Hematopoietic multipotent progenitor cell treated with erythropoietin and hydrocortisone succinate and interleukin-3 and kit ligand, for 17 days (in vitro differentiated cells): ENCODE measurements around the gene DENND4B.
A peak's percentile ranks its signal among the peaks of the same experiment; 100 is the strongest.
"Not testable (repeated sequence)": the region's sequence is repeated elsewhere in the genome, so short reads cannot be mapped to it uniquely, and the experiment has no call there.

Experiments used
- DNase-seq: peaks from one replicate; pipeline ENCODE4 v3.0.0-alpha.2; 2015; ENCODE audit warnings: low spot score

DENND4B gene

DNA sequence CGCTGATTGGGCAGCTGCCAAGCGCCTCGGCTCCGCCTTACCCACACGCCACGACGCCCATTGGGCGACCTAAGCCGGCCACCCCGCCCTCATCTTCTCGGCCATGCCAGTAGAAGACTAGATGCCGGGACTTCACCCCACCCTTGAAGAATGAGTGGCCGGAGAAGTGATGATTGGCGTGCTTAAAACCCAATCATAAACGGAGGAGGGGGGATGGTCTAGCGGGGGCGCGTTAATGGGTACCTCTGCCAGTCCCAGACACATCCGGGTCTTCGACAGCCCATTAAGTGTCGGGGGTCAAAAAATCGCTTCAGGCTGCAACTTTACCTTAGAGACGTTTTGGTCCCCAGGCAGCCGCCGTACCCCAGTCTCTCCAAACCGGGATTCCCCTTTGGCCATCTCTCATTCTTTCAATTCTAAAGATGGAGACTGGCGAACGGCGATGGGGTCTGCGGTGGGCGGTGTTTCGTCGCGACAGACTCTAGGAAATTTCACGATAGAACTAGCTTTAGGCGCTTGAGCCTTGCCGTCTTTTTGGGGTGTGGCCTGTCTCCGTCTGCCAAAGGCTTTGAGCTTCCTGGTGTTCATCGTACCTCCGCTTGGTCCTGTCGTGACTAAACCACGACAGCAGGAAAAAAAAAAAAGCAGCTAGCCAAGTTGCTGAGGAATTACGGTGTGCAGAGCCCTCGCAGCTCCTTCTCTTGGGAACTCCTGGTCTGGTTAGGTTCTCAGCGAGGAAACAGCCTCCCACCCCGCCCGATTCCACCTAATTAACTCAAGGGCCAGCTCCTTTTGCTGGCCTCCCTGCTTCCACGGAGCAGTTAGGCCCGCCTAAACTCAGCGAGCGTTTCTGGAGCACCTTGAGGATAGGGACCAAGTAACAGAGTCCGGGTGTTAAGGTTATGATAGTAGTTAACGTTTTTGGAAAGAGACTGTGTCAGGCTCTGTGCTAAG, 23.3 kb downstream of the DENND4B start, which contains the start of gene GATAD2B:
Gene GATAD2B (minus strand): TSS at position 1 of the 954 bp plus-strand sequence. CDS start 94,625 bp downstream, outside the sequence.
- peak; percentile 100 for DNase-seq

DNA sequence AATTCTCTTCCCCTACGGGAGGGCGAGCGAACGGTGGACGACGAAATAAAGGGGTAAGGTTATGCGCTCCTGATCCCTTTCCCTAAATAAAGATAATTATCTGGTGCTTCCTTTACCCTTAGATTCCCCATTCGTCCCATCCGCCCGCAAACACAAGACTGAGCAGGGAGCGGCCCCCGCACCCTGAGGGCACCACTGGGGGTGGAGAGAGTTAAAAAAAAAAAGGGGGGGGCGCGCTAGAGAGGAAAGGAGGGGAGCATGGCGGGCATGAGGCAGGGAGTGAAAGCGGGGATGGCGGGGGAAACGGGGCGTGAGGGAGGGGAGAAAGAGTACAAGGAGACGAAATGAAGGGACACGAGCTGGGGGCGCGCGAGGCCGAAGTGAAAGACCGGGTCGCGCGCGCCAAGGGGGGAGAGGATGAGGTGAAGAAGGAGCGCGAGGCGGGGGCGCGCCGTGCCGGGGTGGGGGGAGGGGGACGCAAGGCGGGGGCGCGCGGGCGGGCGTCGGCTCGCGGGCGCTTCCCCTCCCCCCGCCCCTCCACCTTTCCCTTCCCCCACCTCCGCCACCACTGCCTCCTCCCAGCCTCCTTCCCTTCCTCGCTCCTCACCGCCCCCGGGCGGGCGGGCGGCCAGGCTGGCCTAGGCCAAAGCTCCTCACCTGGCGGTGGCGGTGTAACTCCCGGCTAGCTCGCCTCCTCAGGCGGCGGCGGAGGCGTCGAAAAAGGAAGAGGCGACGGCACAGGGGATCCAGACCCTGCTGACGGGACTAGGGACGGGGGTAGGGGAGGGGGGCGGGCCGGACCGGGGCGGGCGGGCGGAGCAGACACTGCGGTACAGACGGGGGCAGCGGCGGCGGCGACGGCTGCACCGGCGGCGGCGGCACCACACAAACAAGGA, 24.2 kb downstream of the DENND4B start:
- DNase-seq, result no peak

DNA sequence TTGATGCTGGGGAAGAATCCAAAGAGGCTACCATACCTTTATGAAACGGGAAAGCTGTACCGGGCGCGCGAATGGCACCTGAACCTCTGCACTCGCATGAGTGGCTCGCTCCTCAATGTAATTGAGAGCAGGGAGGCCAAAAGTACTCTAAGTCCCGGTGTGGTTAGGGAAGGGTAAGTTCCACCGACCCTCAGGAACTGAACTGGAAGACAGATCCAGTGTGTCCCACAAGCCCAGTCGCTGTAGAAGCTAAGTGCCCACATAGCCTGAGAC, 24.8 kb downstream of the DENND4B start:
- peak; percentile 41 for DNase-seq

DNA sequence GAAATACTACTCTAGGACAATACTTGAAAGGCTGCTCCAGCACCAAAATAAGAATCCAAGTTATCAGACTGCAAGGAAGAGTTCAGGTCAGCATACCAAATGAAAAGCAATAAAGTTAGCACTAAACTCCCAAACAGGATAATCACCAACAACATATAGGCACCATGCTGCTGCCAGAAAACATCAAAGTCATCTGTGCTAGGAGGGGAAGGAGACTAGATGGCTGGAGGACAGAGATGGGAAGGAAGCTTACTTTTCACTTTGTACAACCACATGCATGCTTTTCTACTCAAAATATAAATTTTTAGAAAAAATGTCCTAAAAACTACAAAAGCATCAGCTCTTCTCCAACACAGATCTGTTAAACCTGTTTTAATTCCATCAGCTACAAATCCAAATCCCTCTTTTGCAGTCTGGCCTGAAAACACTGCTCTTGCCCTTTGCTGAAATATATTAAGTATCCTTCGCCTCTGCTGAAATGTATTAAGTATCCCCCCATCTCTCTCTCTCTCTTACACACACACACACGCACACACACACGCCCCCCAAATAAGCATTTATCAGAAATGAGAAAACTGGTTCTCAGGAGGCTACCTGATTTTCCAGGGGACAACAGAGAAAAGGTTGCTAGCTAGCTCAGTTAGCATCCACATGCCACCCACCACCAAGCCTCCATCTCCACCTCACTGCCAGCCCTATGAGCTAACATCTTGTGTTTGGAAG, 25.3 kb downstream of the DENND4B start:
- DNase-seq, result peak; percentile 33

DNA sequence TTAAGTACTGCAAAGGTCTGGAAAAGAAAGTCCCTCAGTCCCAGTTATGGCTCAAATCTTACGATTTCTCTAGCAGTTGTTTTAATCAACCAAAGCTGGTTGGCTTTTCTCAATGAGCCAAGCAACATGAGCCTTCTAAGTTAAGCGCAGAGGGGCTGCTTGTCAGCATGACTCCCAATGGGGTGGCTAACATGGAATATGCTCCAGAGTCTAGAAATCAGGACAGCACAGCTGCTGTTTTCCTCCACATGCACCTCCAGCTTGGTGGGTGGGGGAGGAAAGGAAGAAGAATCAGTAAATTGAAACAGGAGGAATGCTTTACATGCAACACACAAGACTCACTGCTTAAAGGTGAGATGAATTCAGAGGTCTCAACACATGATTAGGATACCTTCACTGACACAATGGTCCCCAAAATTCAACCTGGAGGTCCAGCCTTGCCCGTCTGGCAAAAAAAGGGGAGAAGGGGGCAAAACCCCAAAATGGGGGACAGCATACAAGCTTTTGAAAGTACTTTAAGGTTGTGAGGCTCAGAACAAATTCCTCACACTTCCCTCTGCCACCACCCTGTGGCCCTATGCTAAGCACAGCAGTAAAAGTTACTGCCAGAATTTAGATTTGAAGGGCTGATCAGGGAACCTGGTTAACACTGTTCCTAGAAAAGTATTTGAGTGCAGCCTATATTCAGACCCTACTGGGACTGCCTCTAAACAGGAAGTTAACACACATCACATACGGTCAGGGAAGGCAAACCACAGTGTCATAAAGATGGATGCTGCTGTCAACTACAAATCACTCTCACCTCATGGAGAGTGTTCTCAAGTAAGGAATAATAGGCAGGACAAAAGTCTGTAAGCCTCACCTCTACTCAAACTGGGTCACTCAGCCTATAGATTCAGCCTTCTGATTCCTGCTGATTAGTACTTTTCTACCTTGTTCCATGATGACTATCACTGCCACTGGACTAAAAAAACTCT, 26.4 kb downstream of the DENND4B start:
- peak; percentile 28 for DNase-seq

DNA sequence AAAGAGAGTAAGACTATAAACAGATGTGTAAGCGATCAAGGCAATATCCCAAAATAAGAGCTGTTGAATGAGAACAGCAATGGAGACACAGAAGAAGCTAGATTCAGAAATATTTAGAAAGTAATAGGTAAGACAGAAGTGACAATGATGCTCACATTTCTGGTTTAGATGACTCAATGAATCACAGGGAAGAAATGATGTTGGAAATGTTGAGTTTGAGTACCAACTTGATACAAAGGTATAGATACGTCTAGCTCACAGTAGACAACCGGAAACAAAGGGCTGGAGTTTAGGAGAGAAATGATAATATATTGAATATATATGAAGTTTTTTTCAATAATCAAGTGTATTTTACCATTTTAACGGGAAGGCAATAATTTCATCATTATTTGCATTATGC, 30.2 kb downstream of the DENND4B start:
- no peak for DNase-seq

DNA sequence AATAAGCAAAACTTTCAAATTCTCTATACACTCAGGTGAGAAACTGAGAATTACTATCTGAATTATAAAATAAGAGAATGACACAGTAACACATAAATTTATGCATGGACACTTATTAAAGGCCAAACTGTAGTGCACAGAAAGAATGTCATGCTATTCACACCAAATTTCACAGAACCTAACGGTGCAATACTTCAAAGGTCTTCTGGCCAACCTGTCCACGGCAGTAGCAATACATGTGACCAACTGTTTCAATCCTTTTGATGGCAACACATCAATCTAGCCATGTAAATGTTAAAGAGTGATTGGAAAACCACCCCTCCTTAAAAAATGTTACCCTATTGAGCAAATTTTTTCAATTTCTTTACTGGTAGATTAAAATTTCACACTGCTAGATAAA, 34.2 kb downstream of the DENND4B start:
- no peak for DNase-seq

DNA sequence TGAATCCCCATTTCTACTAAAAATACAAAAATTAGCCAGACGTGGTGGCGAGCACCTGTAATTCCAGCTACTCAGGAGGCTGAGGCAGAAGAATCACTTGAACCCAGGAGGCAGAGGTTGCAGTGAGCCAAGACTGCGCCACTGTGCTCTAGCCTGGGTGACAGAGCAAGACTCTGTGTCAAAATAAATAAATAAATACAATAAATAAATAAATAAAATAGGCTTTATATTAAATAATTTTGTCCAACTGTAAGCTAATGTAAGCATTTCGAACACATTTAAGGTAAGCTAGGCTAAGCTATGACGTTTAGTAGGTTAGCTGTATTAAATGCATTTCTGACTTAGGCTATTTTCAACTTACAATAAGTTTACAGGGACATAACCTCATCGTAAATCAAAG, 36.0 kb downstream of the DENND4B start:
- DNase-seq, result not testable (repeated sequence)

DNA sequence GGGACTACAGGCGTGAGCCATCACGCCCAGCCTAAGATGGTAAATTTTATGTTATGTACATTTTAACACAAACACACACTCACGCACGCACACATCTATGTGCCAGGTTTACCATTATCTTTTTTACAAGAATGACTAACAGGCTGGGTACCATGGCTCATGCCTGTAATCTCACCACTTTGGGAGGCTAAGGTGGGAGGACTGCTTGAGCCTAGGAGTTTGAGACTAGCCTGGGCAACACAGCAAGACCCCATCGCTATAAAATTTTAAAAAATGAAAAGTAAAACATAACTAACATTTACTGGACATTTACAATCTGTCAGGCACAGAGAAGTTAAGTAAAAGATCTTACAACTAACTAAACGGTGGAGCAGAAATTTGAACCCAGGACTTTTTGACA, 38.4 kb downstream of the DENND4B start:
- no peak for DNase-seq

DNA sequence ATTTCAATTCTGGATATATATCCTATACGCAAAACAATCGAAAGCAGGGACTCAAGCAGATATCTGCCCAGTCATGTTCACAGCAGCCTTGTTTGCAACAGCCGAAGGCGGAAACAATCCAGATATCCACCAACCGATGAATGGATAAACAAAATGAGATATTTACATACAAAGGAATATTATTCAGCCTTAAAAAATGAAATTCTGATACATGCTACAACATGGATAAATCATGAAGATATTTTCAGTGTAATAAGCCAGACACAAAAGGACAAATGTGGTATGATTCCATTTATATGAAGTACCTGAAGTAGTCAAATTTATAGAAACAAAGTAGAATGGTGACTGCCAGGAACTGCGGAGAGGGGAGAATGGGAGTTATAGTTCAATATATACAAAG, 39.4 kb downstream of the DENND4B start:
- no peak for DNase-seq

DNA sequence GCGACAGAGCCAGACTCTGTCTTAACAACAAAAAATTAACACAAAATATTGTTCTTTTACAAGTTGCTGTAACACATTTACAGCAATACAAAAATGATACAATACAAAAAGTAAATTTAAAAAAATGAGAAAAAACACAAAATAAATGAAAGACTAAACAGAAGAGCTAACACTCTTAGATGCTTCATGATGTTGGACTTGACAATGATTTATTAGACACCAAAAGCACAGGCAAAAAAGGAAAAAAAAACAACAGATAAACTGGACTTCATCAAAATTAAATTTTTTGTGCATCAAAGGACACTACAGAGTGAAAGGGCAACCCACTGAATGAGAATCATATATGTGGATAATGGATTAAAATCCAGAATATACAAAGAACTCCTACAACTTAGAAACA, 40.1 kb downstream of the DENND4B start:
- no peak for DNase-seq

DNA sequence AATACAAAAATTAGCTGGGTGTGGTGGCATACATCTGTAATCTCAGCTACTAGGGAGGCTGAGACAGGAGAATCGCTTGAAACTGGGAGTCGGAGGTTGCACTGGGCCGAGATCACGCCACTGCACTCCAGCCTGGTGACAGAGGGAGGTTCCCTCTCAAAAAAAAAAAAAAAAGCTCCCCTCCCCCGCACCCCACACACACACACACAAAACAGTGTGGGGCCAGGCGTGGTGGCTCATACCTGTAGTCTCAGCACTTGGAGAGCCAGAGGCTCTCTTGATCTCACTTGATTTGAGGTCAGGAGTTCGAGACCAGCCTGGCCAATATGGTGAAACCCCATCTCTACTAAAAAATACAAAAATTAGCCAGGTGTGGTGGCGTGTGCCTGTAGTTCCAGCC, 40.6 kb downstream of the DENND4B start:
- DNase-seq, result not testable (repeated sequence)

DNA sequence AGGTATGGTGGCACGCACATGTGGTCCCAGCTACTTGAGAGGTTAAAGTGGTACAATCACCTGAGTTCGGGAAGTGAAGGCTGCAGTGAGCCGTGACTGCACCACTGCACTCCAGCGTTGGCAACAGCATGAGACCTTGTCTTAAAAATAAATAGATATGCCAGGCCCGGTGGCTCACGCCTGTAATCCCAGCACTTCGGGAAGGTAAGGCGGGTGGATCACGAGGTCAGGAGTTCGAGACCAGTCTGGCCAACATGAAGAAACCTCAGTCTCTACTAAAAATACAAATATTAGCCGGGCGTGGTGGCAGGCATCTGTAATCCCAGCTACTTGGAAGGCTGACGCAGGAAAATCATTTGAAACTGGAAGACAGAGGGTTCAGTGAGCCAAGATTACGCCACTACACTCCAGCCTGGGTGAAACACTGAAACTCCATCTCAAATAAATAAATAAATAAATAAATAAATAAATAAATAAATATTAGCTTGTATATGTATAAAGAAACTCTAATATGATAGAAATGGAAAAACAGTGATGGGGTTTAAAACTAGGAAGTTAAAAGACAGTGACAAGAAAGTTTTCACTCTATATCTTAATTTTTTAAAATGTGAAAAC, 42.6 kb downstream of the DENND4B start:
- no peak for DNase-seq

DNA sequence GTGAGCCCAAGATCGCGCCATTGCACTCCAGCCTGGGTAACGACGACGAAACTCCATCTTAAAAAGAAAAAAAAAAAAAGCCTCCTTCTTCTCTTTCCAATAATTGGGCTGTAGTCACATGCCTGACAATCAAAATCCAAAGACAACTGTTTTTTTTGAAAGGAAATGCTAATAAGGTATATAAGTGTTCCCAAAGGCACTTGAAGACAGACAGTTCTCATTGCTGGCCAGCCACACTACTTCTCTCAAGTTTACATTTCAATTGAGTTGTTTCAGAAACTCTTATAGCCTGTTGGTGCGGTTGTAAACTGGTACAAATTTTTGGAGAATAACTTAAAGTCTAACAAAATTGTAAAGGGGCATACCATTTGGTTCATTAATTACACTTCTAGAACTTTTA, 47.0 kb downstream of the DENND4B start:
- no peak for DNase-seq

DNA sequence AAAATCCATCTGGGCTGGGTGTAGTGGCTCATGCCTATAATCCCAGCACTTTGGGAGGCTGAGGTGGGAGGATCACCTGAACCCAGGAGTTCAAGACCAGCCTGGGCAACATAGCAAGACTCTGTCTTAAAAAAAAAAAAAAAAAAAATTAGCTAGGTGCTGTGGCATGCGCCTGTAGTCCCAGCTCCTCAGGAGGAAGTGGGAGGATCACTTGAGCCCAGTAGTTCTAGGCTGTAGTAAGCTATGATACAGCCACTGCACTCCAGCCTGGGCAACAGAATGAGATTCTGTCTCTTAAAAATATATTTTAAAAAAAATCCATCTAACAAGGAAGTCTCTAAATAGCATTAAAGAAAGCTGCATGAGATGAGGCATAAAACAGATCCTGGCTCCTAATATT, 50.7 kb downstream of the DENND4B start:
- not testable (repeated sequence) for DNase-seq

DNA sequence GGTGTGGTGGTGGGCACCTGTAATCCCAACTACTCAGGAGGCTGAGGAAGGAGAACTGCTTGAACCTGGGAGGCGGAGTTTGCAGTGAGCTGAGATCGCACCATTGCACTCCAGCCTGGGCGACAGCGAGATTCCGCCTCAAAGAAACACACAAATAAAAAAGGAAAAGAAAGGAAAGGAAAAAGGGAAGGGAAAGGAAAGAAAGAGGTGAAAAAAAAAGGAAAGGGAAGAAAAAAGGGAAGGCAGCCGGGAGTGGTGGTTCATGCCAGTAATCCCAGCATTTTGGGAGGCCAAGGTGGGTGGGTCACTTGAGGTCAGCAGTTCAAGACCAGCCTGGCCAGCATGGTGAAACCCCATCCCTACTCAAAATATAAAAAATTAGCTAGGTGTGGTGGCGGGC, 55.5 kb downstream of the DENND4B start:
- DNase-seq, result not testable (repeated sequence)

DNA sequence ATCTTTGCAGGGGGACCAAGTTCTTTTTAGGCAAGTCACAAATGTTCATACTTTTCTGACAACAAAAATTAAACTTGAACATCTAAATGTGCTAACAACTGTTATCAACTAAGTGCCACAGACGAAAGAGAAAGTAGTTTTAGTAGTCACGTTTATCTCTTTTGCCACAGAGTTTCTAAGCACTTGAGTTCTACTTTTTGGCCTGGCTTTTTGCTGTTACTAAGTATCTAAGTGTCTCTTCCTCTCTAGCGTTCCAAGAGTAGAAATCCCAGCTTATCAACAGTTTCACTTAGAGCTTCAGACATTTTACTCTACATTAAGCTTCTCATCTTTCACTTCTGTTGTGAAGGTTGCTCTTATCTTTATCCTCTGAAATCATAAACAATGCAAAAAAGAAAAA, 58.0 kb downstream of the DENND4B start:
- DNase-seq, result peak; percentile 63

DNA sequence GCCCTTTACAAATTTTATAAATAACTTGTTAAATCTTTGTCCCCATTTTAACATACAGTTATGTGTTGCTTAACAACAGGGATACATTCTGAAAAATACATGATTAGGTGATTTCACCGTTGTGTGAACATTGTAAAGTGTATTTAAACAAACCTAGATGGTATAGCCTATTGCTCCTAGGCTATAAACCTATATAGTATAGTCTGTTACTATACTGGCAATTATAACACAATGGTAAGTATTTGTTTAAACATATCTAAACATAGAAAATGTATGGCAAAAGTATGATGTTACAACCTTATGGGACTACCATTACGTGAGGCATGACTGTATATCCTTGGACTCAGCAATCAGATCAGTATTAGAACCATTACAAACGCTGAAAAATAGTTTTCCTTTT, 60.4 kb downstream of the DENND4B start:
- DNase-seq, result no peak

DNA sequence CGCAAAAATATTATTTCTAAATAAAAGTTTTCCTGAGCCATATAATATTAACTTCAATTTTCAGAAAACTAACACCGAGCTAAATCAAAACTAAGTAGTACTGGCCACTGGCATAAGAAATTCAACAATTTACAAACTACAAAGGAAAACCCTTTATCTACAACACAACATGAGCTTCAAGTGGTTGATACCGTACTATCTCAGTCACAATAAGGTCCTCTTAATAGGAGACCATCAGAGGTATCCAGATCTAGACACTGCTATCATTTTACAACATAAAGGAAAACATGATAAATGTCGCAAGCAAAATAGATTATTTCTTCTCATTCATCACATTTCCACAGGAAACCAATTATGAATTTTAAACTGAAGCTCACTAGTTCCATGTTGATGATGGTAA, 63.3 kb downstream of the DENND4B start:
- DNase-seq, result no peak

DNA sequence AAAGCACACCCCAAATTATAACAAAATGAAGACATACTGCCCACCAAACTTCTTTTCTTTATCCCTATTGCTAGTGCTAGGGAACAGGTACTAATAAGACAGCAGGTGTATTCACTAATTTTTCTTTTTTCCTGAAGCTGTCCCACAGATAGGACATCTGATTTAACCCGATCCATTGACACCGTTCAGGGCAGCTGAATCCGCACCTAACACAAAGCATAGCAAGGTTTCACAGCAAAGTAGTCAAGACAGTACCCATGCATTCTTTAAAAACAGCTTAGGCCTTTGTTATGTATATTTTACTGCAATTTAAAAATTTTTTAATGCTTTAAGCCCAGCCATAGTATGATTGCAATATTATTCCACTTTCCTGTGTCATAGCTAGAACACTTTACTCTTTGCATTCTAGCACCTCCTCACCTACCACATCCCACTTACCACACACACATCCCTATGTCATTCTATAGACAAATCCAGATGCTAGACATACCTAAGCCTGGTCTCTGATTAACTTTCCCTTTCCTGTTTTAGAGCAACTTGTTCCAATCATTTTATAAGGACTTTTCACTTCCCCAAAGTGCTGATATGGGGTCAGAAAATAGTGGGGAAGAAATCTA, 64.1 kb downstream of the DENND4B start:
- no peak for DNase-seq
